ENCODE results near the gene TUBA4A.

DNA sequence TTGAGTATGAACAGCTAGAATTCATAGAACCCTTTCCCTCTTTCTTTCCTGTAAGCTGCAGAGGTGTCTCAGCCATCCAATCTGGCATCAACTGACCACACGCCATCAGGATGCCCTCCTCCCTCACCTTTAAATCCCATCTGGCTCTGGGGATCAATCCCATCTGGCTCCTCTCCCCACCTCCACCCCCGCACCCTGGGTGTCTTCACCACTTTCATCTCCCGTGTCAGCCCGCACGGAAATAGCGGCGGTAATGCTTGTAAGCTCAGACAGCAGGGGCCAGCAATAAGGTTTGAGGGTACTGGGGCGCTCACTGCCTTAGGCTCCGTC is 1.2 kb downstream of the TUBA4A start:
- TF ChIP-seq, protein P1, sequence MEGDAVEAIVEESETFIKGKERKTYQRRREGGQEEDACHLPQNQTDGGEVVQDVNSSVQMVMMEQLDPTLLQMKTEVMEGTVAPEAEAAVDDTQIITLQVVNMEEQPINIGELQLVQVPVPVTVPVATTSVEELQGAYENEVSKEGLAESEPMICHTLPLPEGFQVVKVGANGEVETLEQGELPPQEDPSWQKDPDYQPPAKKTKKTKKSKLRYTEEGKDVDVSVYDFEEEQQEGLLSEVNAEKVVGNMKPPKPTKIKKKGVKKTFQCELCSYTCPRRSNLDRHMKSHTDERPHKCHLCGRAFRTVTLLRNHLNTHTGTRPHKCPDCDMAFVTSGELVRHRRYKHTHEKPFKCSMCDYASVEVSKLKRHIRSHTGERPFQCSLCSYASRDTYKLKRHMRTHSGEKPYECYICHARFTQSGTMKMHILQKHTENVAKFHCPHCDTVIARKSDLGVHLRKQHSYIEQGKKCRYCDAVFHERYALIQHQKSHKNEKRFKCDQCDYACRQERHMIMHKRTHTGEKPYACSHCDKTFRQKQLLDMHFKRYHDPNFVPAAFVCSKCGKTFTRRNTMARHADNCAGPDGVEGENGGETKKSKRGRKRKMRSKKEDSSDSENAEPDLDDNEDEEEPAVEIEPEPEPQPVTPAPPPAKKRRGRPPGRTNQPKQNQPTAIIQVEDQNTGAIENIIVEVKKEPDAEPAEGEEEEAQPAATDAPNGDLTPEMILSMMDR (conservative IDR thresholded peaks at IDR 0.05; ENCODE audit: low read length): no peak
- TF ChIP-seq EZH2phosphoT487 (IDR thresholded peaks at IDR 0.05; ENCODE audit: borderline replicate concordance, low read depth, low read length): no peak

All from OCI-LY7 (cell line).